RWPE1 (cell line): Measurements from ENCODE around the gene ABR.
"Not testable (repeated sequence)": the region's sequence is repeated elsewhere in the genome, so short reads cannot be mapped to it uniquely, and the experiment has no call there.

Experiments used
- CTCF ChIA-PET: fragments of 350-600 bp; sonication (Branson Sonifier 250); formaldehyde crosslinking; extraction: SDS; loops from one replicate; lab custom pipeline; 2021; lab: Yijun Ruan, JAX
- POLR2A ChIA-PET: fragments of 400-600 bp; formaldehyde crosslinking; extraction: SDS; loops from one replicate; lab custom pipeline; 2020; ENCODE audit warnings: antibody characterized with exemption; ENCODE audit not compliant: low non-redundant PET; lab: Yijun Ruan, JAX
- DNase-seq: peaks from one replicate; pipeline ENCODE4 v3.0.0; 2012; ENCODE audit warnings: low spot score
- H3K27ac ChIP-seq: fragments of 450-650 bp; 2 replicates; pipeline ENCODE4 v1.5.1; 2017
- CTCF ChIP-seq: fragments of 450-650 bp; conservative IDR thresholded peaks from 2 replicates; pipeline ENCODE4 v1.5.1; 2017; ENCODE audit warnings: low read depth, mild to moderate bottlenecking

ABR gene

GRCh38 chr17:975371-975915 is 204.3 kb downstream of the ABR start:
- TF ChIP-seq CTCF, result no peak
- CTCF ChIA-PET, result interaction anchor here (0.6 to 0.8 kb wide), 2 partner anchors 17 to 25 kb away, joined by 3 to 5 read pairs; no protein-coding TSS in a partner anchor
- no peak for DNase-seq
- H3K27ac ChIP-seq, result peak overlapping the region; percentile 98
- POLR2A ChIA-PET, result no interaction called here

- CTCF ChIA-PET, POLR2A ChIA-PET, DNase-seq: not testable (repeated sequence)
- H3K27ac ChIP-seq, result peak overlapping the region; percentile 98
Observed at GRCh38 chr17:974778-975177, 205.0 kb downstream of the ABR start.

GRCh38 chr17:973053-973452 is 206.7 kb downstream of the ABR start:
- DNase-seq, result peak; percentile 92
- CTCF ChIA-PET, result interaction anchor here (0.6 to 1.3 kb wide), 3 partner anchors 178 to 230 kb away, joined by 3 to 6 read pairs (median 4); no protein-coding TSS in a partner anchor
- TF ChIP-seq CTCF, result no peak
- POLR2A ChIA-PET, result interaction anchor here (0.5 to 1.1 kb wide), 3 partner anchors 36 to 93 kb away, joined by 3 read pairs; no protein-coding TSS in a partner anchor
- peak overlapping the region; percentile 98 for H3K27ac ChIP-seq

GRCh38 chr17:971861-972260 is 207.9 kb downstream of the ABR start:
- POLR2A ChIA-PET, result interaction anchor here (0.6 kb wide), 1 partner anchor 65 kb away, joined by 8 read pairs; no protein-coding TSS in a partner anchor
- H3K27ac ChIP-seq, result peak overlapping the region; percentile 98
- CTCF ChIA-PET, DNase-seq: not testable (repeated sequence)

- DNase-seq, result no peak
- POLR2A ChIA-PET, result no interaction called here
- TF ChIP-seq CTCF, result no peak
- CTCF ChIA-PET, result interaction anchor here (0.8 to 1.6 kb wide), 2 partner anchors 11 to 188 kb away, joined by 3 read pairs; no protein-coding TSS in a partner anchor
- peak overlapping the region; percentile 98 for H3K27ac ChIP-seq
Observed at GRCh38 chr17:970364-970763, 209.4 kb downstream of the ABR start.

GRCh38 chr17:969811-970355 is 209.9 kb downstream of the ABR start:
- peak; percentile 58 for DNase-seq
- no peak for TF ChIP-seq CTCF
- H3K27ac ChIP-seq, result peak overlapping the region; percentile 98
- ChIA-PET CTCF (interaction anchor here (0.6 to 1.6 kb wide), 3 partner anchors 11 to 187 kb away, joined by 3 read pairs; no protein-coding TSS in a partner anchor), POLR2A (no interaction called here)

- H3K27ac ChIP-seq, result peak overlapping the region; percentile 98
- POLR2A ChIA-PET, result no interaction called here
- CTCF ChIA-PET, result interaction anchor here (0.6 kb wide), 1 partner anchor 16 kb away, joined by 3 read pairs; no protein-coding TSS in a partner anchor
- no peak for TF ChIP-seq CTCF
- peak; percentile 61 for DNase-seq
Observed at GRCh38 chr17:968812-969730, 210.7 kb downstream of the ABR start.
